Upper lobe of left lung (tissue), 4 donors: ENCODE measurements around the gene ADAMTSL5.

Experiments used
- CTCF ChIP-seq, 6 experiments: fragments of 450-650 bp in 4 of 6; fragments of 200-600 bp in 2 of 6; sonication (generic) in 2 of 6; IDR thresholded peaks; one replicate each; pipeline ENCODE4 v1.5.1; 2016 to 2019; ENCODE audit warnings: antibody characterized with exemption in 6 of 6
- POLR2A ChIP-seq, 4 donors: fragments of 450-650 bp; IDR thresholded peaks; one replicate each; pipeline ENCODE4 v1.5.1; 2016 to 2017; ENCODE audit warnings: antibody characterized with exemption in 4 of 4, mild to moderate bottlenecking in 2 of 4

GRCh38 chr19:1483131-1483978, 29.5 kb downstream of the ADAMTSL5 start:
- TF ChIP-seq CTCF (IDR thresholded peaks at IDR 0.05) (no peak), POLR2A (IDR thresholded peaks at IDR 0.05) (no peak)
